CD4-positive, alpha-beta T cell treated with Interleukin-4 for 4 hours (primary cell): ENCODE measurements around the gene PPP2R3C.
"Not testable (repeated sequence)": the region's sequence is repeated elsewhere in the genome, so short reads cannot be mapped to it uniquely, and the experiment has no call there.

Source experiments
- DNase-seq: peaks from one replicate; pipeline ENCODE4 v3.0.0-alpha.2; 2020

PPP2R3C gene

DNA sequence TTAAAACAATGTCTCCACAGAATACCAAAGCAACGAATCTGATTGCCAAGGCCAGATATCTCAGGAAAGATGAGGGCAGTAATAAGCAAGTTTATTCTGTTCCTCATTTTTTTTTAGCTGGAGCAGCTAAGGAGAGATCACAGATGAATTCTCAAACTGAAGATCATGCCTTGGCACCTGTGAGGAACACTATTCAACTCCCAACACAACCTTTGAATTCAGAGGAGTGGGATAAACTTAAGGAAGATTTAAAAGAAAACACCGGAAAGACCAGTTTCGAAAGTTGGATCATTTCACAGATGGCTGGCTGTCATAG, 1.6 kb upstream of the PPP2R3C start:
- DNase-seq = no peak

DNA sequence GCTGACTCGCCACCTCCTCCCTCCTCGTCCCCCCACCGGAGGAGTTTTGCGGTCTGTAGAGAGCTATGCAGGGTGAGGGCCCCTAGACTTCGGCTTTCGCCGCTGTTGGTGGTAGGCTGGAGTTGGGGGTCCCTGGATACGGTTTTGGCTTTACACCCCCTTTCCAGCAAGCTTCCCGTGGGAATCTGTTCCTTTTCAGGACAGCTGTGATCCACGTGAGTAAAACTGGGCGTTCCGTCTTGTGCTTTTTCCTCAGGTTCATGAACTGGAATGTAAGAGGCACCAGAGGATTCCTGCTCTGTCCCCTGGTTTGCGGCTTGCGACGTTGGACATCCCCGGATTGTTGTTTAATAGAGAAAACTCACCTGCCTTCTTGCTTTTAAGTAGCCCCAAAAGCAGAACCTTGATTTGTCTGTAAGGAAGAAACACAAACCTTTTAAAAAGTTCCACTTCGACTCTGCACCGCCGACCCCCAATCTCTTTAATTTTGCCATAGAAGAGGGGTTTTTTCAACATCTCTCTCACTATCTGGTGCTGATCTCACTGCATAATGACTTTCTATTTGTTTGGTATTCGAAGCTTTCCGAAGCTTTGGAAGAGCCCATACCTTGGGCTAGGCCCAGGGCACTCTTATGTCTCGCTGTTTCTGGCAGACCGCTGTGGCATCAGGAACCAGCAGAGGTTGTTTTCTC, 1.1 kb upstream of the PPP2R3C start:
- peak; percentile 29 for DNase-seq

DNA sequence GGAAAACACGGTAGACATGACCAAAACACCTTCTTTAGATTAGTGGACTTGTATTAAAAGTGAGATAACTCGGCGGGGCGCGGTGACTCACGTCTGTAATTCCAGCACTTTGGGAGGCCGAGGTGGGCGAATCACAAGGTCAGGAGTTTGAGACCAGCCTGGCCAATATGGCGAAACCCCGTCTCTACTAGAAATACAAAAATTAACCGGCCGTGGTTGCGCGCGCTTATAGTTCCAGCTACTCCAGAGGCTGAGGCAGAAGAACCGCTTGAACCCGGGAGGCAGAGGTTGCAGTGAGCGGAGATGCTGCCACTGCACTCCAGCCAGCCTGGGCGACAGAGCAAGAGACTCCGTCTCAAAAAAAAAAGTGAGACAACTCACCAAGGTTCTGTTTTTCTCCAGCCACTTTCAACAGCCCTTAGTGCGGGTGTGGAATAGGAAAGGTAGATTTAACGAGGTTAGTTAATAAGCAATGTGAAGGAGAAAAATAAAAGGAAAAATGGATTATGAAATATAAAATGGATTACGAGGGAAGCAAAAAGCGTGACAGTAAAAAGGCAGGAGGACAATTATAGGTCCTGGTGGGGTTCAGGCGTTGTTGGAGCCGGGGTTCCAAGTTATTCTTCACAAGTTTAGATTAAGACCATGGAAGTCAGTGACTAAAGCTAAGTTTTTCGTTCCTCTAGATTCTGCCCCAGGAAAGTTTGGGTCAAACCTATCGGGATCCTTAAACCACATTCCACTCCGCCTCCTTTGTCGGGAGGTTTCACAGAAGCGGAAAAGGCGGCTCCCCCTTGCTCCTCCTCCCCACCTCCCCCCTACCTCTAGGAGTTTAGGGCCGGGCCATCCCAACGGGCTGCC, 534 bp downstream of the PPP2R3C start:
- no peak for DNase-seq

DNA sequence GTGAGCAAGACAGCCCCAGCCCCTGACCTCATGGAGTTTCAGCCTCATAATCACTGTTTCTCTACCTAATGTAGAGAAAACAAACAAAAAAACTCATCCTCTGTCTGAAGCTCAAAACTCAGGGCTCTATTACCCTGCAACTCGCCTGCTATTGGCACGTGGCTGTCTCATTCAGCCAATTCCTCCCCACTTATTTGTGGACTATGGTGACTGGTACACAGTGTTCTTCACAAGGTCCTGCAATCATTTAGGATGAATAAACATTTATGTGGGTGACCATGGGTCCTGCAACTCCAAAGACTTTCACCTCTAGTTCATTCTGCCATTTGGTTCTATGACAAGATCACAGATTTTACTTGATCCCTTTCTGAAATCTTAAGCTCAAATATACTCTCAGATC, 4.7 kb downstream of the PPP2R3C start:
- DNase-seq = no peak

DNA sequence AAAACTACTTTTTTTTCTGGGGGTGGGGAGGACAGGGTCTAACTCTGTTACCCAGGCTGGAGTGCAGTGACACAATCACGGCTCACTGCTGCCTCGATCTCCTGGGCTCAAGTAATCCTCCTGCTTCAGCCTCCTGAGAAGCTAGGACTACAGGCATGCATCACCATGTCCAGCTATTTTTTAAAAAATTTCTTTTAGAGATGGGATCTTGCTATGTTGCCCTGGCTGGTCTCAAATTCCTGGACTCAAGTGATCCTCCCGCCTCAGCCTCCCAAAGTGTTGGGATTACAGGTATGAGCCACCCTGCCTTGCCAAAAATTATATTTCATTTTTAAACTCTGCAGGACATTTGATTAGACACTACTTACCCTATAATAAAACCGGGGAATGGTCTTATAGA, 5.5 kb downstream of the PPP2R3C start:
- DNase-seq = no peak

DNA sequence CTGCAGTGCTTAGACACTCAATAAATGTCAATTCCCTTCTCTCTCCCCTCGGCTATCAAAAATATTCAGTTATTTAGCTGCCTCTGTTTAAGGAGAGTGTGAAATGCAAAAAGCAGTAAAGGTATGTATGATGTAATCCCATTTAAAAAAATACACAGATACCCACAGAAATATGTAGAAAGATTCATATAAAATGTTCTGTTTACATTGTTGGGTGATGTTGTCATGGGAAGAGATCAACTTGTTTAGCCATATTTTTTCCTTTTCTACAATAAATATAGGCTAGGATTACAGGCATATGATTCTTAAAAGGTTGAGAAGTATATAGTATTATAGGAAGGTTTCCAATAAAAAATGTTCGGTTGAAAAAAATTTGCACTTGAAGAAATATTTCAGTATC, 7.8 kb downstream of the PPP2R3C start:
- DNase-seq = no peak

DNA sequence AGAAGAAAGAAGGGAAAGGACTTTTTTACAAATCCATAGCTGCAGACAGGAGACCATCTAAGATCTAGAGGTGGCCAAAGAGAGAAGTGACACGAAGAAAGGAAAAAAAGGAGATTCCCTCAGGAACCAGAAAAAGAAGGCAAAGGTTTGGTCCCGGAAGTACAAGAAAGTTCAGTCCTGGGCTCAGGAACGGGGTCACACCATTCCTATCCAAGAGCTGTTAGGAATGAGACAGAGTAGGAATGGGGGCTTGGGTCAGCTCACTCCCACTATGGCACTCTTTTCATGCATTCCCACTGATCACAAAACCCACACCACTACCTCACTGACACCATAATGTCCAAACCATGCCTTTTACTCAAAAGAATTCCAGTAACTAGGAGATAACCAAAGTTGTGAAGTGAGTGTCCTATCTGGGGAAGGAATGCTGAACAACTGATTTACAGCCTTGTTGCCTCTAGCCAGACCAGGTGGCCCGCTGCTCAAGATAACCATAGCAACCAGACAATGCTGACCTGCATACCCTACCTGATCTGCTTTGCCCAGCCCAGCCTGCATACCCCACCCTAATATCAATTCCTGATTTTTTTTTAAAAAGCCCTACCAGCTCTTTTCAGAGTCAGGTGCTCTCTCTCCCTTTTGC, 8.4 kb downstream of the PPP2R3C start:
- DNase-seq = no peak

DNA sequence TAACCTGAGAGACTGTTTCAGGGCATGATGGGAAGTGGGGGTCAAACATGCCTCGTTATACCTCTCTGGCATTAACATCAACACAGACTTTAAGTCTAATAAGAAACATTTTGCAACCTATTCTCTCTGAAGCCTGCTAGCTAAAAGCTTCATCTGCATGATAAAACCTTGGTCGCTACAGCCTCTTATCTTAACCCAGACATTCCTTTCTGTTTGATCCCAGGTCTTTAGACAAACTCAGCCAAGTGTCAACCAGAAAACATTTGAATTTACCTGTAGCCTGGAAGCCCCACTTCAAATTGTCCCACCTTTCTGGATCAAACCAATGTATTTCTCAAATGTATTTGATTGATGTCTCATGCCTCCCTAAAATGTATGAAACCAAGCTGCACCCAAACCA, 9.1 kb downstream of the PPP2R3C start:
- DNase-seq = no peak

DNA sequence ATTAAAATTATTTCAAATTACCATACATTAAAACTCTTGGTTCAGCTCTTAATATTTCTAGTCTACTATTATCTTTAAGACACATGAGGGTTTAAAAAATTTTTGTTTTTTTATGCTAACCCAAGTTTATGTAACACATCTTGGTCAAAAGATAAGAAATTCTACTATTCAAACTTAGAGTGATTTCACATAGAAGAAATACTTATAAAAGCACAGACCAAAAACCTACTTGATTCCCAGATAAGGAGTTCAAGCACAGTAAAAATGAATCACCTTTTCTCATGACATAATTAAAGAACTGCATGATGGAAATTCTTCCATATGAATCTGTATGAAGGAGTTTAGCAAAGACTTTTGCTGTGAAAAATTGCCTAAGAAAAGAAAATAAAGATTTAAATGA, 13.9 kb downstream of the PPP2R3C start:
- no peak for DNase-seq

DNA sequence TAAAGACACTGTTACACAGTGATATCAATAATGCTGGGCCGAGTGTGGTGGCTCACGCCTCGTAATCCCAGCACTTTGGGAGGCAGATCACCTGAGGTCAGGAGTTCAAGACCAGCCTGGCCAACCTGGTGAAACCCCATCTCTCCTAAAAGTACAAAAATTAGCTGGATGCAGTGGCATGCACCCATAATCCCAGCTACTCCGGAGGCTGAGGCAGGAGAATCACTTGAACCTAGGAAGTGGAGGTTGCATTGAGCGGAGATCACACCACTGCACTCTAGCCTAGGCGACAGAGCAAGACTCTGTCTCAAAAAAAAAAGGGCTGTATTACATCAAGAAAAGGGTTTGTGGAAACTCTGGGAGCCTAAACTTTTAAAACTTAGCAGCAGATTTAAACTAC, 27.1 kb downstream of the PPP2R3C start:
- not testable (repeated sequence) for DNase-seq

DNA sequence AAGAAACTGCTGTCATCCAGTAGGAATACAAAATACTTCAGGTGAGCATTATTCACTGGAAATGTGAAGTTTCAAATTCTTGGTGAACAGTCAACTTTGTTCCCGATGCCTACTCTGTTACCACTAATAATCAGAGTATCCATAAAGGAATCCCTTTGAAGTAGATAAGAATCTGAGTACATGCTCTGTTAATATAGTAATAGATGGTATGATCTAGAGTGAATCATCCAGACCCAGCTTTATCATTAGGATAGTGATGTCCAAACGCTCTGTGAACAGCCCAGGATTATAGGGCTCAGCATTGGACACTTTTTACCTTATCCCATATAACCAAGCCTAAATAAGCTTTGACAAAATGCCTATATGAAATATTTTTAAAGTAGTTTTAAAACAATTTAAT, 33.3 kb downstream of the PPP2R3C start:
- no peak for DNase-seq

DNA sequence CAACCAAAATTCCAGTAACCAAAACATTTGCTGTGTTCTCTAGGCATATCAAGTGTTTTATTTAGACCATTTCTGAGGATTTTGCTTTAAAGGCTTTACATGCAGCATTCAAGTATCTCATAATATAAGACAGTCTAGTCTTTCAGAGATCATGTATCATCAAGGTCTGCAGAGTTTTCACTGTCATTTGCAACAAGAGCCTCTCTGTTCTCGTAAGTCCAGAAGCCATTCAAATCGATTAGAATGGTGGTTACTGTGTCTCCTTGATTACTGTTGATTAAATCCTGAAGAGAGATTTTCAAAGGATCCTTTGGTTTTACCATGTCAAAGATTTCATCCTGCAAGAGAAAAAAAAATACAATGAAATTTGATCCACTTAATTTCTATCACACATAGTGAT, 36.3 kb downstream of the PPP2R3C start:
- DNase-seq = no peak

DNA sequence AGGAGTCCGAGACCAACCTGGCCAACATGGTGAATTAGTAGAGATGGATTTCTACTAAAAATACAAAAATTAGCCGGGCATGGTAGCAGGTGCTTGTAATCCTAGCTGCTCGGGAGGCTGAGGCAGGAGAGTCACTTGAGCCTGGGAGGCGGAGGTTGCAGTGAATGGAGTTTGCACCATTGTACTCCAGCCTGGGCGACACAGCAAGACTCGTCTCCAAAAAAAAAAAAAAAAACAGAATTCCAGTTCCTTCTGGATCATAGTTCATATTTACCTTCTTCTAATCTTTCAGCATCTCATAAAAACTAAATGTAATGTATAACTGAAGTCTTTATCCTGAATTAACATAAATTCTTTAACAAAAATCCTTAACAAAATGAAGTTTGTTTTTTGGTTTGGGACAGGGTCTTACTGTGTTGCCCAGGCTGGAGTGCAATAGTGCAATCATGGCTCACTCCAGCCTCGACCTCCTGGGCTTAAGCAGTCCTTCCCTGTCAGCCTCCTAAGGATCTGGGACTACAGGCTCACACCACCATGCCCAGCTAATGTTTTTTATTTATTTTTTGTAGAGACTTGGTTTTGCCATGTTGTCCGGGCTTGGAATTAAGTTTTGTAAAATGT, 38.1 kb downstream of the PPP2R3C start:
- DNase-seq = no peak

DNA sequence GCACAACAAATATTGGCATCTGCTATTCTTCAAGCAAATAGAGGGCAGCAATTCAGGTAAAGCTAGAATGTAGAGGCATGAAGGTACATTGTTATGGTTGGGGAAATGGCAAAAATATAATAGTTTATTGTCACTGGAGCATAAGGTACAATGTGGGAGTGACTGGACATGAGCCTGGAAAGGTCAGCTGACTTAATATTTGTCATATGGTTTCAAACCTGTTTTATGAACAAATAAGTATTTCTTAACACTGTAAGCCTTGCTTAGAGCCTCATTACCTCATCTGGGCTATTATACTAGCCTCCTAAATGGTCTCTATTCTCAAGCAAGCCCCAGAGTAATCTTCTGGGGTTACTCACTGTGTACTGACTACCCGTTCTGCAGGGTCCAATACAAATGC, 42.0 kb downstream of the PPP2R3C start:
- DNase-seq = no peak

DNA sequence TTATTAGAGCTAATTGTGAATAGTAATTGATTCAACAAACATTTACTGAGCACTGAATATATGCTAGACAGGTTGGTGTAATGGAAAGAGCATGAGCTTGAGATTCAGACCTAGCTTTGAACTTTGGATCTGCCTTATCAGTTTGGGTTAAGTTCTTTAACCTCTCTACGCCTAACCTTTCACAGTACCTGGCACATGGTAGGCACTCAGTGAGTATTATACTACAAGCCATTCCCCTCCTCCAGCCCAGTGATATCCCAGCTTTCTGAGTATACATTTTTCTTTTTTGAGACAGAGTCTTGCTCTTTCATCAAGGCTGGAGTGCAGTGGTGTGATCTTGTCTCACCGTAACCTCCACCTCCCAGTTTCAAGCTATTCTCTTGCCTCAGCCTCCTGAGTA, 43.7 kb downstream of the PPP2R3C start:
- DNase-seq = no peak

DNA sequence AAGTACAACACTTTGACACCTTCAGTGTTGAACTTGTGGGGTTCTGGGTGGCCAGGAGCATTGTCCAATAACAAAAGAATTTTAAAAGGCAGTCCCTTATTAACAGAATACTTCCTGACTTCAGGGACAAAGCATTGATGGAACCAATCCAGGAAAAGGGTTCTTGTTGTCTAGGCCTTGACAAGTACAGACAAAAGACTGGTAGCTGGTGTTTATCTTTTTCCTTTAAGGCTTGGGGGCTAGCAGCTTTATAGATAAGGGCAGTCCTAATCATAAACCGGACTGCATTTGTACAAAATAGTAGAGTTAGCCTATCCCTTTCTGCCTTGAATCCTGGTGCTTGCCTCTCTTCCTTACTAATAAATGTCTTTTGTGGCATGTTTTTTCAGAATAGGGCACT, 48.3 kb downstream of the PPP2R3C start:
- DNase-seq = no peak

DNA sequence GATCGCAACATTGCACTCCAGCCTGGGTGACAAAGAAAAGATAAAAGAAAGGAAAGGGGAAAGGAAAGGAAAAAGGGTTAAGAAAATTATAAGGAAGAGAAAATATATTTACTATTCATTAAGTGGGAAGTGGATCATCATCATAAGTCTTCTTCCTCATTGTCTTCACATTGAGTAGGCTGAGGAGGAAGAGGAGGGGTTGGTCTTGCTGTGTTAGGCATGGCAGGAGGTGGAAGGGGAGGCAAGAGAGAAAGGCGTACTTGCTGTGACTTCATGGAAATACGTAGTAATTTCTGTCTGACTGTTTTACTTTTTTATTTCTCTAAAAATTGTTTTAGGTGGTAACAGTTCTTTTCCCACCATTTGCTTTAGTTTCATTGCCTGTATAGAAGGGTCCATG, 49.6 kb downstream of the PPP2R3C start:
- no peak for DNase-seq

DNA sequence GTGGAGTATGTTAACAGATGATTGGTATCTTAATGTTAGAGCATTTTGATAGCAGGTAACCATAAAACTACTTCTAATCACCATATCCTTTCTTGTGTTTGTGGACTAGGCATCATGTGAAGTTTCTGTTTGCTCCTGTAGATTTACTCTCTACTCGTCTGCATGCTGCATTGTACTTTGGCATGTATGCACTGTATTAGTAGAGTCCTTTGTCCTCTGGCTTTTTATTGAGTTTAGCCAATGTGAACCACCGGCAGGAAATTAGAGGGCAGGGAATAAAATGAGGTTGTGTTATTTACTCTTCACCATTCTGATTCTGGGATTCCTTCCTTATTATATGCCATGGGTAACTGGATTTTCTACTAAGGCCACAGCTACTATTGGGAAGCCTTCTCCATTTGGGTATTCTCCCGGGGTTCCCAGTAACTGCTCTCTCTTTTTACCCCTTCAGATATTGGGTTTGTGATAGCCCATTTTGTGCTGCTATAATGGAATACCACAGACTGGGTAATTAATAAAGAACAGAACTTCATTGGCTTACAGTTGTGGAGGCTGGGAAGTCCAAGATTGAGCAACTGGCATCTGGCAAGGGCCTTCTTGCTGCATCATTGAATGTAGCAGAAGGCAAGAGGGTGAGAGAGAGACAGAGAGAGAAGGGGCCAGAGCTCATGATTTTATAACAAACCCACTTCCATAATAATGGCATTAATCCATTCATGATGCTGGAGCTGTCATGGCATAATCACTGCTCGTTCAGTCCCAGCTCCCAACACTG, 53.4 kb downstream of the PPP2R3C start:
- no peak for DNase-seq

DNA sequence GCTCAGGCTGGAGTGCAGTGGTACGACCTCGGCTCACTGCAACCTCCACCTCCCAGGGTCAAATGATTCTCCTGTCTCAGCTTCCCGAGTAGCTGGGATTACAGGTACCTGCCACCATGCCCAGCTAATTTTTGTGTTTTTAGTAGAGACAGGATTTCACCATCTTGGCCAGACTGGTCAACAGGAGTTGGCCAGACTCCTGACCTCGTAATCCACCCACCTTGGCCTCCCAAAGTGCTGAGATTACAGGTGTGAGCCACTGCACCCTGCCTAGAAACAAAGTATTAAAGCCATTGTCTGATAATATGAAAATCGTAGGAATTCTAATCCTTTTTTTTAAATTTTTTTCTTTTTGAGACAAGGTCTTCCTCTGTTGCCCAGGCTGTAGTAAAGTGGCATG, 56.1 kb downstream of the PPP2R3C start:
- not testable (repeated sequence) for DNase-seq

DNA sequence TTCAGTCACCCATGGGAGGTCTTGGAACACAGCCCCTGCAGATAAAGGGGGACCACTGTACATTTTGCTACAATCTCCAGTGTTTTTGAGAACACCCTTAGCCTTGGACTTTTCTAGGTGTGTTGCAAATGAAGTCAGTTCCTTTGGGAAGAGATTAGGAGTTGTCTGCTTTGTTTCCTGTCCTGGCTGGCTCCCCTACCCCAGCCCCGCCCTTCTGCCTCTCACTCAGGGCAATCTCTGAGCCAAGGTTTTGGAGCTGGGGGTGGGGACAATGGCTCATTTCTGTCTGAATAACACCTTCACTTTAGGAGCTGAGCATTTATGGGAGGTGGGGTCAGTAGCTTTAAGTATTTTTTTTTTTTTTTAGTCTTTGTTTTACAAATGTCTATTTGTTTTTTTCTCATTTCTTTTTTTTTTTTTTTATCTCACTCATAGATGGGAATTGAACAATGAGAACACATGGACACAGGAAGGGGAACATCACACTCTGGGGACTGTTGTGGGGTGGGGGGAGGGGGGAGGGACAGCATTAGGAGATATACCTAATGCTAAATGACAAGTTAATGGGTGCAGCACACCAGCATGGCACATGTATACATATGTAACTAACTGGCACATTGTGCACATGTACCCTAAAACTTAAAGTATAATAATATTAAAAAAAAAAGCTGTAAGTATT, 60.5 kb downstream of the PPP2R3C start:
- DNase-seq = not testable (repeated sequence)

DNA sequence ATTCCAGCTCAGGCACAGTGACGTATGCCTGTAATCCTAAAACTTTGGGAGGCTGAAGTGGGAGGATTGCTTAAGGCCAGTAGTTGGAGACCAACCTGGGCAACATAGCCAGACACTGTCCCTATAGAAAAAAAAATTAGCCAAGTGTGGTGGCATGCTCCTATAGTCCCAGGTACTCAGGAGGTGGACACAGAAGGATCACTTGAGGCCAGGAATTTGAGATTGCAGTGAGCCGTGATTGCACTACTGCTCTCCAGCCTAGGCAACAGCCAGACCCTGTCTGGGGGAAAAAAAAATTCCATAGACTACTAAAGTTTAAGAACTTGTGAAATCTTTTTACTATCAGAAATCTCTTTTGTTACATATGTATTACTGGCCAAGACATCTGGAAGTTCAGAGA, 69.2 kb downstream of the PPP2R3C start:
- DNase-seq = no peak

DNA sequence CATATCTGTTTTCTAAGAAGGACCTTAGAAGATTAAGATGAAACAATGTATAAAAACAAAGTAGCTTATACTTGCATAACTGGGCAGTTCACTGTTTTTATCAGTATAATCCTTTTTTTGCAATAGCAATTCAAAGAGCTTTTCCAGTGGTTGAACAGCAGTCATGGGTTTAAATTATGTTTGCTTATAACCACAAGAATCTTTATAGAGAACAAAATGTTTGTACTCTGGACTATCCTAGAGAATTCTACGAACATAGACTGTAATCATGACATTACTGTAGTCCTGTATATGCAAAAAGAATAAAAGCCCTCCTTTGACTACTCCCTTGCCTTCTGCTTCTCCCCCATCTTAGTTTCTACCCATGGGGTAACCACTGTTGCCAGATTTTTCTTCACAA, 70.0 kb downstream of the PPP2R3C start:
- no peak for DNase-seq
